KOPT-K1 (cell line): ENCODE data around the gene LAMA4.

ENCODE experiments used
- H3K27ac ChIP-seq: fragments of 200-600 bp; sonication (generic); 2 replicates; pipeline ENCODE4 v1.5.1; 2016; ENCODE audit warnings: antibody characterized with exemption, mild to moderate bottlenecking, low read depth, low read length; ENCODE audit not compliant: poor library complexity, severe bottlenecking
- H3K36me3 ChIP-seq: fragments of 200-600 bp; sonication (generic); 2 replicates; pipeline ENCODE4 v1.5.1; 2017; ENCODE audit warnings: antibody characterized with exemption, mild to moderate bottlenecking, low read length, moderate library complexity; ENCODE audit not compliant: insufficient read depth
- H3K9me3 ChIP-seq: fragments of 200-600 bp; sonication (generic); 2 replicates; pipeline ENCODE4 v1.5.1; 2017; ENCODE audit warnings: antibody characterized with exemption, low read length, mild to moderate bottlenecking; ENCODE audit not compliant: insufficient read depth, poor library complexity, severe bottlenecking

Gene LAMA4

DNA sequence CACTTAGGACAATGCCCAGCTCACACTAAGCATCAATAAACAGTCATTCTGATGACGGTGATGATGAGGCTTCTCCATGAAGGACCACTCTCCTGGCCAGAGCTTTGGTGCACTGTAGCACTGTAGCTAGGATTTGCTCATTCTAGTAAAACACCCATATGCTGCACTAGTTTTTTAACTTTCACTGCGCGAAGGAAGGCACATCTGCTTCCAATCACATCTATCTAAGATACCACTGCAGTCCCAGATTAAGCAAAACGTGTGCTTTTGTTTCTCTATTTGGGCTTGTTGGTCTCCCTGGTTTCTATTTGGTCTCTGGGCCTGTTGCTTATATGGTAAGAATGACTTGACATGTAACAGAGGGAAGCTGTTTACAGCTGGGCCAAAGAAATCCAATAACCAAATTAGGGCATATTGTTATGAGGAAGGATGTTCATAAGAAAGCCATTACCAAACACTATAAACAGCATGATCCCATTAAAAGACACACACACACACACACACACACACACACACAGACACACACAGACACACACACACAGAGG is 104.6 kb downstream of the LAMA4 start:
- Histone ChIP-seq H3K9me3 (no peaks in the 10 kb centered on the region), H3K27ac (no peak overlapping the region), H3K36me3 (no peaks in the 10 kb centered on the region)

GRCh38 chr6:112149236-112149635 is 105.1 kb downstream of the LAMA4 start:
- no peaks in the 10 kb centered on the region for H3K9me3 ChIP-seq
- no peak overlapping the region for H3K27ac ChIP-seq
- H3K36me3 ChIP-seq, result no peaks in the 10 kb centered on the region

- no peaks in the 10 kb centered on the region for H3K9me3 ChIP-seq
- no peaks in the 10 kb centered on the region for H3K36me3 ChIP-seq
- H3K27ac ChIP-seq, result no peak overlapping the region
Measured at GRCh38 chr6:112148103-112148502, 106.3 kb downstream of the LAMA4 start.

DNA sequence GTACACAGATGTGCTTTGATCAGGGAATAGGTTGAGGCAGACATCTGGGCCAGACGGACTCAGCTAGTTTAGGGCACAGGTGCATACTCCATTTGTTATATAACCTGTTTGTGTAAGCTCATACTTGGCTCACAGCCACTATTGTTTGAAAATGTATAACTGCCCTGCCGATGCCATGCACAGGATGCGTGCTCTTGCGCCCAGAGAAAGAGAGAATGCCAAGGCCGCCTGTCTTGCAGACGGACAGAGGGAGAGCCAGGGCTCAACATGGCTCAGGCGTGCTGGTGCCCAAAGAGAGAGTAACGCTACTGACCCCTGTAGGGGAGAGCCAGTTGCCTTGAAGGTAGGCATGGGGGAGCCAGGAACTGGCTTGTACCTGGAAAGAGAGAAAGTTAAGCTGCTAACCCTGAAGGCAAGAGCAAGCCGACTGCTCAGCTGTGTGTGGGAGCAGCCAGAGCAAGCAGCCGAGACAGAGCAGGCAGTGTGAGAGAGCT is 109.2 kb downstream of the LAMA4 start:
- Histone ChIP-seq H3K9me3 (no peaks in the 10 kb centered on the region), H3K36me3 (no peaks in the 10 kb centered on the region), H3K27ac (no peak overlapping the region)

DNA sequence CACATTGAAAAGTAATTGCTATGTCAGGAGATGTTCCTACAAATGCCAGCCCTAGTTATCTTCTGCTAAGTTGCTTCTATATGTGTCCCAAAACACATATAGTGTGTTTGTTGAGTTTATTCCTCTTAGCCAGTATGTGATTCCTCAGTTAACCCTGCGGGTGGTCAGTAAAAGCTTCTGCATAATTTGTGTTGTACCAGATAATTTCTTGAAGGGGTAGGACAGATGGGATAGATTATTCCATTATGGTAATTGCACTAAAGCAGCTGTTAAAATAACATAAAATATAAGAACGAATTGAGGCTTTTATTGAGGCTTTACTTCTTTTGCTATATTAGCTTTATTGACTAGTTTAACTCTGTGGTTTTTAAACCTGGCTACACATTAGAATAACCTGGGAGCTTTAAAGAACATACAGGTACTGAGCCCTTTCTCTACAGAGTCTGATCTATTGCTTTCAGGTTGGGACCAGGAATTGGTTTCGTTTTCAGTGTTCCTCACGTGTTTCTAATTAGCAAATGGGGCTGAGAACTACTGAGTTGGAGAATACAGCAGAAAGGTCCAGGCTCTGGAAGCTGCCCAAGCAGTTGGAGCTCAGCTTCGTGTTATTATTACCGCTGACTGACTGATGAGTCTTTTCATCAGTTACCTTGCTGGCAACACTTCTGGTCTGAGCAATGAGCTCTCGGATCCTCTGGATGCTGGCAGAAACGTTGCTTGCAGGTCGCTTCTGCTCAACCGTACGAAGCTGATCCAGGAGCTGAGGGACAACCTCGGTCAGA is 110.0 kb downstream of the LAMA4 start:
- no peak overlapping the region for H3K27ac ChIP-seq
- no peaks in the 10 kb centered on the region for H3K9me3 ChIP-seq
- H3K36me3 ChIP-seq, result no peaks in the 10 kb centered on the region

DNA sequence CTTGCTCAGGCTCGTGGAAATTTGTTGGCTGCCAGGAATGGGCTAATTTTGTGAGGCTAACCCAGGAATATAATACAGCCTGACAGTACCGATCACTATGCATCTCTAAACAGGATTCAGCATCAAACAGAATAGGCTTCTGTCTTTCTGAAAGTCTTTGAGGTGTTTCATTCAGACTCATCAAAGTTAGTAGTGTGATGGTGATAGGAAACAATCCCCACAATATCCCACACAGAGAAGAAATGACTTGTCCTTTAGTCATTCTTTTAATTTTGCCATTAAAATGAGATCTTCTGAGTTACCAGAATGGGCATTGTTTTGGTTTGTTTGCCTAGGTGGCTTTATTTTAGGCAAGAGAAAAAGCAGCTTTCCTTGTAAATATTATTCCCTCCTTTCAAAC is 112.7 kb downstream of the LAMA4 start:
- Histone ChIP-seq H3K27ac (no peak overlapping the region), H3K9me3 (no peaks in the 10 kb centered on the region), H3K36me3 (no peaks in the 10 kb centered on the region)

DNA sequence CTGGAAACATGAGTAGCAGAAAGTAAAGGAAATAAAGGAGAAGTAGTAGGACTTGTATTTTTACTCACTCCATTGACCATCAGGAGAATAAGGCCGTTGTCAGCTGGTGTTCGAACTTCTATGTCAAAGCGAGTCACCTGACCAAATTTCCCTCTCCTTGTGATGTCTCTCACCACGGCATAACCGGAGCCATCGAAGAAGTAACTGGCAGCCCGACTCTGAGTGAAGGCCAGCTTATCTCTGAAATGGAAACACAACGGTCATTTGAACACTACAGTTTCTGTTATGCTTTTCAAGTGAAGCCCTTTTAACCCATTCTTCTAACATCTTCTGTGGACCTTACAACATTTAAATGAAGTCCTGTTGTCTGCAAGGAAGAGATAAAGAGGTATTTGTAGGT is 115.3 kb downstream of the LAMA4 start:
- H3K27ac ChIP-seq, result no peak overlapping the region
- no peaks in the 10 kb centered on the region for H3K36me3 ChIP-seq
- H3K9me3 ChIP-seq, result no peaks in the 10 kb centered on the region

DNA sequence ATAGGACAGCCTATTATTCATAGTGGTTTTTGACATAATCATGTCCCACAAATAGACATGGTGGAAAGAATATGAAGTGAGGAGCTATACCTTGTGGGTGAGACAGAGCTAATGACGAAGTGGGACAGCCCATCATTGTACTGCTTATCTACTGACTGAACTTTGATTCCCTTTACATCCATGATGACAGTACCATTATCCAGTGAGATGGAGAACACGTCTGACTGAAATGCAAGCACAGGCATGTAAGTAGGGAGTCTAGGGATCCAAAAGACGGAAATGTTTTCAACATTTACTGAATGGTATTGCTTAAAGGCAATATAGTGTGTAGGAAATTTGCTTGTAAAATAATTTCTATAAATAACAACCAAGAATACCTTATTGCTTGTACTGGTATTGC is 123.5 kb downstream of the LAMA4 start:
- no peaks in the 10 kb centered on the region for H3K36me3 ChIP-seq

GRCh38 chr6:112128208-112128607 is 126.2 kb downstream of the LAMA4 start:
- Histone ChIP-seq H3K36me3 (no peaks in the 10 kb centered on the region), H3K27ac (no peak overlapping the region), H3K9me3 (no peaks in the 10 kb centered on the region)

More for the DNA sequence above, 123.5 kb downstream of the LAMA4 start:
- Histone ChIP-seq H3K9me3 (no peaks in the 10 kb centered on the region), H3K27ac (no peak overlapping the region)

DNA sequence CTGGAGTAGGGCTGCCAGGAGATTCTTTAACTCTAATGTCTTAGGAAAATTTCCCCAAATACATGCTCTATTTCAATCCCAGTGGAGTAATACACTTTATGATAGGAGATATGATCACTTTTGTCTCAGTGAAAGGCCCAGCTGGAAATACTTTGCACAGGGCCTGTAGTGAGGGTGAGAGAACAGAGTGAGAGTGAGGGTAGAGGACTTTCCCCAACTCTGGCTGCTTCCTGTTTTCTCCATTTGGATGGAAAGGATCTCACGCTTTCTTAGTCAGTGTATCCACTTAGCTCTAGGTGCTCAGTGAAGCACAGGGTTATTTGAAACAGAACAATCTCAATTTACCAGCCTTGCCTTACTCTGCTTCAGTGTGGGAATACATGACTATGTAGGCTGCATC is 130.4 kb downstream of the LAMA4 start:
- H3K27ac ChIP-seq, result no peak overlapping the region
- H3K36me3 ChIP-seq, result no peaks in the 10 kb centered on the region
- H3K9me3 ChIP-seq, result no peaks in the 10 kb centered on the region

GRCh38 chr6:112122756-112123155 is 131.6 kb downstream of the LAMA4 start:
- no peaks in the 10 kb centered on the region for H3K36me3 ChIP-seq
- H3K9me3 ChIP-seq, result no peaks in the 10 kb centered on the region
- H3K27ac ChIP-seq, result no peak overlapping the region

- H3K9me3 ChIP-seq, result no peaks in the 10 kb centered on the region
- H3K27ac ChIP-seq, result no peak overlapping the region
- no peaks in the 10 kb centered on the region for H3K36me3 ChIP-seq
Measured at GRCh38 chr6:112118034-112118433, 136.3 kb downstream of the LAMA4 start.

GRCh38 chr6:112117554-112117953 is 136.8 kb downstream of the LAMA4 start:
- H3K36me3 ChIP-seq, result no peaks in the 10 kb centered on the region
- H3K9me3 ChIP-seq, result no peaks in the 10 kb centered on the region
- no peak overlapping the region for H3K27ac ChIP-seq

GRCh38 chr6:112116221-112116620 is 138.1 kb downstream of the LAMA4 start:
- Histone ChIP-seq H3K36me3 (no peaks in the 10 kb centered on the region), H3K27ac (no peak overlapping the region), H3K9me3 (no peaks in the 10 kb centered on the region)

- H3K36me3 ChIP-seq, result no peaks in the 10 kb centered on the region
- no peaks in the 10 kb centered on the region for H3K9me3 ChIP-seq
- H3K27ac ChIP-seq, result no peak overlapping the region
Measured at GRCh38 chr6:112114577-112115223, 139.7 kb downstream of the LAMA4 start.
